NCI-H82 treated with DMSO at 0.1 percent for 48 hours (cell line): ENCODE results near the gene HEBP1.
A peak's percentile ranks its signal among the peaks of the same experiment; 100 is the strongest.
"Not testable (repeated sequence)": the region's sequence is repeated elsewhere in the genome, so short reads cannot be mapped to it uniquely, and the experiment has no call there.

Source experiments
- DNase-seq: peaks from one replicate; lab custom pipeline; 2025; ENCODE audit not compliant: unreplicated experiment; lab: John Stamatoyannopoulos, UW

Gene HEBP1, protein sequence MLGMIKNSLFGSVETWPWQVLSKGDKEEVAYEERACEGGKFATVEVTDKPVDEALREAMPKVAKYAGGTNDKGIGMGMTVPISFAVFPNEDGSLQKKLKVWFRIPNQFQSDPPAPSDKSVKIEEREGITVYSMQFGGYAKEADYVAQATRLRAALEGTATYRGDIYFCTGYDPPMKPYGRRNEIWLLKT

DNA sequence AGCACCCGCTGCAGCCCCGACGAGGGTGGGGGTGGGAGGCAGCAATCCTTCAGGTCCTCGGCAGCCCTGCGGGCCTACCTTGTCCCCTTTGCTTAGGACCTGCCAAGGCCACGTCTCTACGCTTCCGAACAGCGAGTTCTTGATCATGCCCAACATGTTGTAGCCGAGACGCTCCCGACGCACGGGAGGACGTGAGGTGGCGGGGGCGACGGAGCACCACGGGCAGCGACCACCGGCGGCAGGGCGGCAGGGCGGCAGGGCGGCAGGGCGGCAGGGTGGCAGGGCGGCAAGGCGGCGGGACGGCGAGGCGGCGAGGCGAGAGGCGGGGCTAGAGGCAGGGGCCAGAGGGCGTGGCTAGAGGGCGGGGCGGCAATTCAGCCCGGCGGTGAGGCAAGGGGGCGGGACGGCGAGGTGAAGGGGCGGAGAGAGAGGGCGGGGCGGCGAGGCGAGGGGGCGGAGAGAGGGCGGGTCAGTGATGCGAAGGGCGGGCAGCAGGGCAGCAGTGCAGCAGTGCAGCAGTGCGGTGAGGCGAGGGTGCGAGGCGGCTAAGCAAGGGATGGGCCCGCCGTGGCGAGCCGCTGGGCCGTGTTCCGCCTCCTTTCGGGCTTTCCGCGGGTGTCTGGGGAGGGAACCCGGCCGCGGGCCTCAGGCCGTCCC is at the start of gene HEBP1:
Gene HEBP1 (minus strand): TSS at position 307 of the 657 bp plus-strand sequence. CDS start 151 bp downstream, at position 156.
- DNase-seq: peak; percentile 72

- DNase-seq: no peak
Observed at GRCh38 chr12:13049816-13050215, 49.8 kb upstream of the HEBP1 start.

DNA sequence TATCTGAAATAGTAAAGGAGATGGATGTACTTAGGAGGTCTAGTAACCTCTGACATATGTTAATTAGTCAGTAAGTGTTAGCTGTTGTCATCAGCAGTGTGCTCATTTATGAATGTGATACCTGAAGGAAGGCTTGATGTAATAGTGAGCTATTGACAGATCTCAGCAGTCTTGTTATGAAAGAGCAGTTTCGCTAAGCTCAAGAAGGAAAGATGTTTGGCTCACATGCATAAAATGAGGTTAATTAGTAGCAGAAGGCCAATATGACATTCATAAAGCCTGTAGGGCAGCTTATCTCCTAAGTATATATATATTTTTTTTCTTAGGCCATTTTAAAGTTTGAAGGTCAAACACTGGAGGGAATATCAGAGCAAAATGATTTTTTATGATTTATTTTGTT is 46.9 kb upstream of the HEBP1 start:
- DNase-seq: no peak

DNA sequence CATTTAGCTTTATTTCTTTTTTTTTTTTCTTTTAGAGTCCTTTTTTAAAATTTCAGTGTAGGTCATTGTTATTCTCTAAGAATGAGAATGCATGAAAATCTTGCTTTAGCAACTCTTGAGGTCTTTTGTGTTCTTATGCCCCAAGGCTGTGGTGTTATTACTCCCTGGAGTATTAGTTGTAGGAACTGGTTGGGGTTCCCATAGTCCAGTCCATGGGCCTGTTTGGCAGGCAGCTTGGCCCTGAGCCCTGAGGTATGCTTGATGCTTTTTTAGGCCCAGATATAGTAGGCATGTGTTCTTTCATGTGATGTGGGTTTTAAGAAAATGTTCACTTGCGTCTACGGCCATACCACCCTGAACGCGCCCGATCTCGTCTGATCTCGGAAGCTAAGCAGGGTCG is 45.8 kb upstream of the HEBP1 start:
- DNase-seq: no peak

- no peak for DNase-seq
Observed at GRCh38 chr12:13044906-13045299, 44.8 kb upstream of the HEBP1 start.

GRCh38 chr12:13044002-13044905 is 44.2 kb upstream of the HEBP1 start, which contains the start of gene FAM234B:
Gene FAM234B, plus strand, starts transcription at chr12:13044381. Its CDS starts 23 bp downstream, at chr12:13044404.
- peak; percentile 44 for DNase-seq

GRCh38 chr12:13042666-13043230 is 42.7 kb upstream of the HEBP1 start:
- no peak for DNase-seq

GRCh38 chr12:13041224-13041623 is 41.2 kb upstream of the HEBP1 start:
- no peak for DNase-seq

DNA sequence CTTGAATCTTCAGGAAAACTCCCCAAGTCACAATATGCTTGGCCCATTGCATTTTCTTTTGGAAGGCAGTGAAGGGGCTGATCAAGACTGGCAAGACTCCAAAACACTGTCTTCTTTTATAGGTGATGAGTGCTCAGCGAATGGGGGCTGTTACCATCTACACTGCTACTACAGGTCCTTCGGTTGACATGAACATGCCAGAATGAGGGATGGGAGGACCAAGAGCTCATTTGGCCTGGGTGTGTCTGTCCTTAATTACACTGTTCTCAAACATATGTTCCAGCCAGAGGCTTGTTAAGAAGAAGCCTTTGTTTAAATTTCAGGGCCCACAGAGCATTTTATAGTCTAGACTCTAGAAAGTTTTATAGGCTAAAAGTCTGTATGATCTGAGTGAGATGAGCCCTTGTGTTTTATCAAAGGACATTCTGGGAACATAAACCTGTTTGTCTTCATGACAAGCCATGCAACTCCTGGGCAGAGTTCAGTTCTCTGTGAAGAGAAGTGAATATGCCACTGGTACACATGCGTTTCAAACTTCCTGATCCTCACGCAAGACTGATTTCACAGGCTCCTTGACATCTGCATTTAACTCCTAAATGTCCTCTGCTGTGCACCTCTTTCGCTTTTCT is 39.4 kb upstream of the HEBP1 start:
- no peak for DNase-seq

- no peak for DNase-seq
Observed at GRCh38 chr12:13038491-13039161, 38.6 kb upstream of the HEBP1 start.

DNA sequence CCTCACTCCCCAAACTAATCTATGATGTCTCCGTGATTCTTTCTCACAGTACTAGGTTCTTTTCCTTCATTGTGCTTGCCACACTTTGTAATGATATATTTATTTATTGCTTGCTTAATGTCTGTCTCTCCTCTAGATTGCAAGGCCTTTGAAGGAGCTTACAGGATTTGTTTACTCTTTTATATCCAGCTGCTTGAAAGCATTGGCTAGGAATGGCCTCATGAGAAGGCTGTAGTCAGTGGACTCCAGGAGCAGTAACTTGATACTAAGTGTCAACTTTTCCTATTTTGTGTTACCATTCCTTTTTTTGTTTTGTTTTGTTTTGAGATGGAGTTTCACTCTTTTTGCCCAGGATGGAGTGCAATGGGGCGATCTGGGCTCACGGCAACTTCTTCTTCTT is 36.8 kb upstream of the HEBP1 start:
- no peak for DNase-seq

- DNase-seq: not testable (repeated sequence)
Observed at GRCh38 chr12:13035335-13035734, 35.3 kb upstream of the HEBP1 start.

- DNase-seq: no peak
Observed at GRCh38 chr12:13033476-13033875, 33.4 kb upstream of the HEBP1 start.

- DNase-seq: no peak
Observed at GRCh38 chr12:13032164-13032563, 32.1 kb upstream of the HEBP1 start.

- DNase-seq: peak; percentile 95
Observed at GRCh38 chr12:13030541-13031291, 30.7 kb upstream of the HEBP1 start.

DNA sequence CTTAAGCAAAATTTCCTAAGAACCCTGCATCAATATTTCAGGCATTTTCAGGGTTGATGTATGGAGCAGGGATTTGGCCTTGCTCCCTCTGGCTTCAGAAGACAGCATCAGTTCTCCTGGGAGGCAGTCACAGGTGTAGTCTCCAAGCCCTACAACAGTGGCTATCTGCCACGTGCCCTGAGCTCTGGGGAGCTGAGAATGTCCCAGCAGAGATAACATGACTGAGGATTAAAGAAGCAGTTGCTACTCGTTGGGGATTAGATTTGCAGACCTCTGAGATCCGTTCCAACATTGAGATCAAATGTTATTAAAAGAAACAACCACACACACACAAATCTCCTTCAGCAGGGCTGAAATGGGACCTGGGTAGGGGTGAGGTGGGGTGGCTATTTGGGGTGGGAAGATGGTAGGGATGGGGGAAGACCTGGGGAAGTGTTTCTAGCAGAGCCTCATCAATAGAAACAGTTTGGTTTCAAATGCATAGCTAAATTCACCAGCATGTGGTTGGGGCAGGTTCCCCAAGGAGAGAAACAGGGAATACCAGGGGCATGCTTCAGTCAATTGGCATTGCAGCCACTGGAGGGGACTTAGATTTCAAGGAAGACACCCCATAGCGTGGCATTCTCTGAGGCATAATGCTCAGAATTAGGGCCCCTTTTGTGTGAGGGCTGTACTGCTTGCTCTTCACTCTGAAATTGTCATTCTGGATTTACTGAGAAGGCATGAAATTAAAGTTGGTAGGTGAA is 28.9 kb upstream of the HEBP1 start:
- DNase-seq: peak; percentile 78

DNA sequence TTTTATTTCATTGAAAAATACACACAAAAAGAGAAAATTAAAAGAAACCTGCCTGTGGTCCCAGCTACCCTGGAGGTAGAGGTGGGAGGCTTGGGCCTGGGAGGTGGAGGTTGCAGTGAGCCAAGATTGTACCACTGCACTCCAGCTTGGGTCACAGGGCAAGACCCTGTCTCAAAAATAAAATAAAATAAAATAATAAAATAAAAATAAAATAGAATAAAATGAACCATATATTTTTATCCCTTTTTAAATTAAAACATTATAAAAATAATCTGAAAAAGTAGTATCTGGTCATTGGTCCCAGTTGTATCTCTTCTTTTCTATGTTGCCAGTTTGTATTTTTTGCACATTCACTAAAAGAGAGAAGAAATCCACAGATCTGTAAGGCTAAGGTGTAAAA is 27.4 kb upstream of the HEBP1 start:
- DNase-seq: no peak

DNA sequence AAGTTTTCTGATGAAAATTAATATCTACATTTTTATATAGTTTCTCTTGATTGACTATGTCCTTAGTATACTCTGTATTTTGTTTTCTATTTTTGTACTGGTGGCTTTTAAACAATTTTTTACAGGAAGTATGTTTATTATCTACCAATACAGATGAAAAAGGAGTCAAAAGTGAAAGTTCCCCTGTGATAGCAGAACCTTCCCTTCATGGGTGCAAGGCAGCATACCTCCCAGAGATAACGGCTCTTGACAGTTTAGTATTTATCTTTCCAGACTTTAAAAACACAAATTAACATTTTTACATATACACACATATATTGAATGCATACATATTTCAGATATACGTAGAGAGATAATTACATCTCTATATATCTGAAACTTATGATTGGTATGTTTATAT is 27.0 kb upstream of the HEBP1 start:
- DNase-seq: no peak

GRCh38 chr12:13026286-13026685 is 26.2 kb upstream of the HEBP1 start:
- DNase-seq: no peak
